T-helper 1 cell (primary cell): ENCODE data around the gene GLTP.
"Not testable (repeated sequence)": the region's sequence is repeated elsewhere in the genome, so short reads cannot be mapped to it uniquely, and the experiment has no call there.

Experiments used
- DNase-seq, 5 donors: peaks; one replicate each; pipeline ENCODE4 v3.0.0-alpha.2; 2012 to 2020
- total RNA-seq, 4 donors: gene quantifications; one replicate each; lab custom pipeline; 2026; lab: John Stamatoyannopoulos, UW

Gene GLTP, protein sequence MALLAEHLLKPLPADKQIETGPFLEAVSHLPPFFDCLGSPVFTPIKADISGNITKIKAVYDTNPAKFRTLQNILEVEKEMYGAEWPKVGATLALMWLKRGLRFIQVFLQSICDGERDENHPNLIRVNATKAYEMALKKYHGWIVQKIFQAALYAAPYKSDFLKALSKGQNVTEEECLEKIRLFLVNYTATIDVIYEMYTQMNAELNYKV
- total RNA-seq: 34.1 to 71.1 (median 37.1) reads per million in 4 donors

DNA sequence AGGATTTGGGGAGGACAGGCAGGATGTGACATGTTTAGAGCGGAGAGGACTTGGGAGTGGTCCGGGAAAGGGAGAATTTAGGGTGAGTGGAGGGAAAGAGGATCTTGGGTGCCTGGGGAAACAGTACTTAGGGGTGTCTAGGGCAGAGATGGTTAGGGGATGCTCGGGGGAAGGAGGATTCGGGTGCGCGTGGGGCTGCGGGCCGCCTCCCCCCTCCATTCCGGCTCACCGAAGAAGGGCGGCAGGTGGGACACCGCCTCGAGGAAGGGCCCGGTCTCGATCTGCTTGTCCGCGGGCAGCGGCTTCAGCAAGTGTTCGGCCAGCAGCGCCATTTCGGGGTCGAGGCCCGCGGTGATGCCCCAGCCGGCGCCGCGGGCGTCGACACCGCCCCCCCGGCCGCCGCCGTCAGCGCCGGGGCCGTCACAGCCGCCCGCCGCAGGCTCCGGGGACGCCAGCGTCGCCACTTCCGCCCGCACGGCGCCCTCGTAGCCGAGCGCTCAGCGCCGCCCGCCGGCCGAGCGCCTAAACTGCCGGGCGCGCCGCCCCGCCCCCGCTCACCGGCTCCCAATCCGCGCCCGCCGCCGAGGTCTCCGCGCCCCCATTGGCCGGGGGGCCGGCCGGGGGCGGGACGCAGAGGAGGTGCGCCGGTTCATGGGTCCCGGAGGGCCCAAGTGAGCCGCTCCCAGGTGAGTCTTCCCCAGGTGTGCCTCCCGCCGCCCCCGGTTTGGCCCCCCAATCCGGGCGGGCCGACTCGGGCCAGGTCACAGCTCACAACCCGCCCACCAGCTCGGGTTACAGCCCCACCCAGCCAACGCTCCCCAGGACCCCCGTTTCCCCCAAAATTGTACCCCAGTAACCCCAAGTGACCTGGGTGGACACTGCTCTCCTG is at the start of gene GLTP:
Gene GLTP, minus strand, starts transcription at position 499 of the 889 bp plus-strand sequence. Its CDS starts 167 bp downstream, at position 332.
- DNase-seq: peak; percentile 80 to 93 (median 83)

DNA sequence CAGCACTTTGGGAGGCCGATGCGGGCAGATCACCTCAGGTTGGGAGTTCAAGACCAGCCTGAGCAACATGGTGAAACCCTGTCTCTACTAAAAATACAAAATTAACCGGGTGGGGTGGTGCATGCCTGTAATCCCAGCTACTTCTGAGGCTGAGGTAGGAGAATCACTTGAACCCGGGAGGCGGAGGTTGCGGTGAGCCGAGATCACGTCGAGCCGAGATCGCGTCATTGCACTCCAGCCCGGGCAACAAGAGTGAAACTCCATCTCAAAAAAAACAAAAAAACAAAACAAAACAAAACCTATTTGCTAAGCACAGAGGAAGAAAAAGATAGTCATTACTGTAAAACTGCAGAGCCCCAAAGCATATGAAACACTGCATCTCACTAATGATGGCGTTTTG is 49.0 kb upstream of the GLTP start:
- DNase-seq: not testable (repeated sequence)

DNA sequence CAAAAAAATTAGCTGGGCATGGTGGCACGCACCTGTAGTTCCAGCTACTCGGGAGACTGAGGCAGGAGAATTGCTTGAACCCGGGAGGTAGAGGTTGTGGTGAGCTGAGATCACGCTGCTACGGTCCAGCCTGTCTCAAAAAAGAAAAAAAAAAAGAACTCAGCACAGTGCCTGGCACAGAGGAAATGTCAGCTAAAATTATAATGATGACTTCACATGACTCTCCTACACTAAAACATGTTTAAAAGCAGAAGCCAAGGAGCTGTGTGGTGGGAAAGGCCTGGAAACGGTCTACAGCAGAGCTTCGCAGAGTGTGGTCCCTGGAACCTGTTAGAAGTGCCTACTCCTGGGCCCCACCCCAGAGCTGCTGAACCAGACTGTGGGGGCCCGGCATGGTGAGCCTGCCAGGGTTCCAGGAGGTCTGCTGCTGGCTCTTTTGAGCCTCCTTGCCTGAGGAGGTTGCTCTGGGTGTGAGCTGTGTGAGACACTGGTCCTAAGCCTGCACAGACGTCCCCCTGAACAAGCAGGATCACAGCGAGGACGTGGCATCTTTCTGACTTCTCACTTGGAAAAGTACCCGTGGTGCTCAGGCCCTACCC is 47.8 kb upstream of the GLTP start:
- no peak for DNase-seq

DNA sequence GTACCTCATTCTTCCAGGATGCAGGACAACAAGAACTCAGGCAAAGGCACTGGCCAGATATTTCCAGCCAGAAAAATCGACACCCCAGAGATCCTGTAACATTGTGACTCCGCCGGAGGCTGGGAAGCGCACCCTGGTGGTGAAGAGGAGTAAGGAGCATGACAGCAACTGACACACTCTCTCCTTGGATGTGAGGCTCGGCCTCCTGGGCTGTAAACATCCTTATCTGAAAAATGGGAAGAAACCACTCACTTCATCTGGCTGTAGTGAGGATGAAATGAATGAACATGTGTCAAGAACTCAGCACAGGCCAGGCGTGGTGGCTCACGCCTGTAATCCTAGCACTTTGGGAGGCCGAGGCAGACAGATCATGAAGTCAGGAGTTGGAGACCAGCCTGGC is 47.3 kb upstream of the GLTP start:
- peak in 3 of 5 donors; percentile 17 to 30 (median 22) for DNase-seq

DNA sequence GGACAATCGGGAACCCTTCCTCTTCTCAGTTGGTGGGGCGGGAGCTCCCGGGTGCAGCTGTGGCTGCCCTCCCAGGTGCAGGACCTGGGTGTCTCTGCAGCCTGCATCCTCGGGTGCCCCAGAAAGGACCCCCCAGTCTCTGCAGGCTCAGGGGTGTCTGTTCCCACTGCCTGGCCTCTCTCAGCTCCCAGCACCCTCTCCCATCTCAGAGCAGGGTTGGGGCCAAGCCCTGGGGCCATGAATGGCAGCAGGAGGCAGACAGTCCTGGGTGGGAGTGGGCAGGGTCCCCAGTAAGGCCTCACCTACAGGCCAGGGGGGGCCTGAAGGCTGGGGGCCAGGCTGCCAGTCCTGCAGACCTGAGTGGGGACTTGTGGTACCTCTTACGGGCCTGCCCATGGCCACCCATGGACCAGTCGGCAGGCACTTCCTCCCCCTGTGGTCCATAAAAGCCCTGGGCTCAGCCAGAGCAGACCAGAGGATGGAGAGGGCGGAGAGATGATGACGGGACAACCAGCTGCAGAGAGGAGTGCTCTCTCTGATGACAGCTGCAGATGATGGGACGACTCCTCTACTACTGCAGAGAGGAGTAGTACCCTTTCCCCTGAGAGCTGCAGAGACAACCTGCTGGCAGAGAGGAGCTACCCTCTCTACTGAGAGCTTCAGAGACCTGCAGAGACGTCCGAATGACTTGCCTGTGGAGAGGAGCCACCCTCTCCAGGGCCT is 46.3 kb upstream of the GLTP start:
- DNase-seq: no peak

DNA sequence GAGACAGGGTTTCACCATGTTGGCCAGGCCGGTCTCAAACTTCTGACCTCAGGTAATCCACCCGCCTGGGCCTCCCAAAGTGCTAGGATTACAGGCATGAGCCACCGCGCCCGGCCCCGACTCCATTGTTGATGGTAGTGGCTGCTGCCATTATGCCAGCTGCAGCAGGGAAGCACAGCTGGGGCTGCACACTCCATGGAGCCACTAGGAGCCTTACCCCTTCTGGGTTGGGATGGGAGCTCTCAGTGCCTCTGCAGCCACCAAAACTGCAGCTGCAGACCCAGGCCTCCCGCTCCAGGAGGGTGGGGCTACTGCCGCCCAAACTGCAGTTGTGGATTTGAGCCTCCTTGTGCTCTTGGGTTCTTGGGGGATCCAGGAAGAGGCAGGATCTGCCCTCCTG is 45.7 kb upstream of the GLTP start:
- no peak for DNase-seq

DNA sequence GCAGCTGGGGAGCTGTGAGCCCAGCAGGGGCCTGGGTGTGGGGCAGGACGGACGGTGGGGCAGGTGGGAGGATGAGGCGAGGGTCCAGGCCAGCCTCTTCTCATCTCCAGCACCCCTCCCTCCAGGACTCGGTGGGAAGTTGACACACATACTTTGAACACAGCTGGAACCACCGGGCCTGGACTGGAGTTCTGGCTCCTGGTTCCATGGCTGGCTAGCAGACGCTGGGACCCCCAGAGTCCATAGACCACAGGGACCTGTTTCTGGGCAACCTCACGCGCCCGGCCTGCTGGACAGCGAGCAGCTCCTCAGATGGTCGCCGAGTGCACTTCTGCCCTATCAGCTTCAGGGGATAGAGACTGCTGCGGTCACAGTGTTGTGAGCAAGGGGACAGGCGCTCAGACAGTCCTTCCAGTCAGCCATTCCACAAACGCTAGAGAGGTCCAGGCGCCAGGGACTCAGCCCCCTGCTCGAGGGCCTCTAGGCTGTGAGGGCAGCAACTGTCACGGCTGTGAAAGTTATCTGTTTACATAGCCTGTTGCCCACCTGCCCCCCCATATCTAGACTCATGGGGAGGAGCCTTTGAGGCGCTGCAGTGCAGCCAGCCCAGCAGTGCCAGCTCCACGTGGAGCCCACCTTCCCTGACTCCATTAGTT is 45.0 kb upstream of the GLTP start:
- DNase-seq: no peak

DNA sequence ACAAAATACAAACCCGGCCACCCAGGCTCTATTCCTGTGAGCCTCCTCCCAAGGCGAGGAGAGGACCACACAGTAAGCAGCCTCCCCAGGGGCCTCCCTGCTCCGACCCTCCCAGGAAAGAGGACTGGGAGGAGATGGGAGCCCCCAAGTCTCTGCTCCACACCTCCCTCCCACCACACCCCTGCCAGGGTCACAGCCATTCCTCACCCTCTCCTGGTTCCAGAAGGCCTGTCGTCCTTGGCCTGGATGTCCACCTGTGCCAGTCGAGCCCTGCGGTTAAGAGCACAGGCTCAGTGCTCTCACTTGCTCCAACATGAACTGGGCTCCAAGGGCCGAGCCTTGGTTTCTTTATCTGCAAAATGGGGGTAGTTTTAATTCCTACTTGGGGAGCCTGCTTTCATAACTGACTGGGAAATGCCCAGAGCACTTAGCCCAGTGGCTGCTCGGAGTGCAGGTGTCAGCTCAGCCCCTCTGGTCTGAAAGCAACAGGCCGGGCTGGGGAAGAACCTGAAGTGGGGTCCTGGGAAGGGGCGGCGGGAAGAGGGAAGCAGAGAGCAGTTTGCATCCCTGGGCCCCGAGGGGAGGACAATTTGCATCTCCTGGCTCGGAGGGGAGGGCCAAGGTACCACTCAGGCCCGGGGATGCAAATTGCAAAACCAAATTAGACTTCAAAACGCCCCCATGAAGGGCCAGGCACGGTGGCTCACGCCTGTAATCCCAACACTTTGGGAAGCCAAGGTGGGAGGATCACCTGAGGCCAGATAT is 43.3 kb upstream of the GLTP start:
- DNase-seq: no peak

DNA sequence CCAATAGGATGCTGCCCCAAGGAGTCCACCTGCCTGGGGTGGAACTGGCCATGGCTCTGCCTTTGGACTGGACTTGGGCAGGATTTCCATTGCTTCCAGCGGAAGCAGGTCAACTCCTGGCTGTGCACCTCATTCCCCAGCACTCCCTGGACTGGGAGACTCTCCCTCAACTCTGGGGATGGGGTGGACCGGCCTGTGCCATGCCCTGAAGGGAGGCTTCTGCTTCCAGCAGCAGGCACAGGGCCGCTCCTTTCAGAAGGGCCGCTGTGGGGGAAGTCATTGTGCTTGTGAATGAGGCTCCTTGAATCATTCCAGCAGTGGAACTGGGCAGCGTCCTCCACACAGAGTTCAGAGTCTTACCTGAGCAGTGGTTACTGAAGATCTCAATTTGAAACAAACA is 42.7 kb upstream of the GLTP start:
- DNase-seq: no peak

DNA sequence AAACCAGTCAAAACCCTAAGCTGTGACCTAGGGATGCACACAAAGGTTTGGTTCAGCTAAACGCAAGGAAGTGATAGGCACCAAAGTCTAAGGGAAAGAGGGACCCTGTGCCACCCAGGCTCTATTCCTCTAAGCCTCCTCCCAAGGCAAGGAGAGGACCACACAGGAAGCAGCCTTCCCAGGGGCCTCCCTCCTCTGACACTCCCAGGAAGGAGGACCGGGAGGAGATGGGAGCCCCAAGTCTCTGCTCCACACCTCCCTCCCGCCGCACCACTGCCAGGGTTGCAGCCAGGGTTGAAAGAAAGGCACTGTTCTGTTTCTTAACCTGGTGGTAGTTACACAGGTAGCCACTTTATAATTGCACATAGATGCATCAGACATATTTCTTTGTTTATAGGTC is 41.6 kb upstream of the GLTP start:
- DNase-seq: no peak

DNA sequence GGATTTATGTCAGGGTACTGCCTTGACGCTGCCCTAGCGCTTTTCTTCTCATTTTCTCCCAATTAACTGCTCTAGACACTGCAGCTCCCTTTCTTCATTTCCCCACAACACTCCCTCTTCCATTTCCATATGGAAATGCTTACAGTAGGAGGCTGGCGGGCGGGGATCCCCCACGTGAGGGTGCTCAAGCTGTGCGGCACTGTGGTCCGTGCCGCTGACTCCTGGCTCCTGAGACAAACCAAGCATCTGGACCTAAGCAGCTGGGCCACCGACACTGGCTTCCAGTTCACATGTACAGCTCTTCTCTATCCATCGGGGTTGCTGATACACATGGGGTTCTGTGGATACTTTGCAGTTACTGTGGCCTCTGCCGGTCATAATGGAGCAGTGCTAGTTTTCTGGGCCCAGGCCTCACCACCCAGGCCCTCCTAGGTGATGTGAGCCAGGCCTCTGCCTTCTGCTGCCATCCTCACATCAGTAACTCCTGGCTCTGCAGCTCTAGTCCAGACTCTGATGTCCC is 40.0 kb upstream of the GLTP start:
- no peak for DNase-seq

DNA sequence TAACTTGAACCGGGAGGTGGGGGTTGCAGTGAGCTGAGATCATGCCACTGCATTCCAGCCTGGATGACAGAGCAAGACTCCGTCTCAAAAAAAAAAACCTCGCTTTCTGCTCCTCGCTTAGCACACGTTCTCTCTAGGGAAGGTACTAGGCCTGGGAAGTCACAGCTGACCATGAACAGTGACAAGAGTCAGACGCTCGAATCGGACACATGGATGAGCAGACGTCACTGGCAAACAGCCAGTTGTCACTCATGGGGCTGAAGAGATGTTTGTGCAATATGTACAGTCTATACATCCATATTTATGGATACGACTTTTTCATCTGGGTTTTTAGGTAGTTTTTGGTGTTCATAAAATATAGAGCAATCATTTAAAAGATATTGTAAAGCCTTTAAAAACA is 39.1 kb upstream of the GLTP start:
- DNase-seq: no peak

DNA sequence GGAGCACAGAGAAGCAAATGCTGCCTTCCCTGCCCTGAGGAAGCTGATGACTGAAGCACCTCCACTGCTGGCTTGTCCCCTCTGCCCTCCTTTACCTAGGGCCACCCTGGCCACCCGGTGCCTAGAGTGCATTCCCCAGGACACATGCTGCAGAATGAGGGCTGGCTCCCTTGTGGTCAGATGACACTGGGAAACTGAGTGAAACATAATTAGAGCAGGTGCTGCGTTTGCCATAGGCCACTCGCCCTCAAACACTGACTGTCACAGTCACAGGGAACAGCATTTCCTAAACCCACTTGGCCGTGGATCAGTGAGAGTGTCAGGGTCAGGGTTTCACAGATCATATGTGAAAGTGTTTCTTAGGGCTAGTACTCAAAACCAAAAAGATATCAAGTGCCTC is 35.7 kb upstream of the GLTP start:
- DNase-seq: no peak

DNA sequence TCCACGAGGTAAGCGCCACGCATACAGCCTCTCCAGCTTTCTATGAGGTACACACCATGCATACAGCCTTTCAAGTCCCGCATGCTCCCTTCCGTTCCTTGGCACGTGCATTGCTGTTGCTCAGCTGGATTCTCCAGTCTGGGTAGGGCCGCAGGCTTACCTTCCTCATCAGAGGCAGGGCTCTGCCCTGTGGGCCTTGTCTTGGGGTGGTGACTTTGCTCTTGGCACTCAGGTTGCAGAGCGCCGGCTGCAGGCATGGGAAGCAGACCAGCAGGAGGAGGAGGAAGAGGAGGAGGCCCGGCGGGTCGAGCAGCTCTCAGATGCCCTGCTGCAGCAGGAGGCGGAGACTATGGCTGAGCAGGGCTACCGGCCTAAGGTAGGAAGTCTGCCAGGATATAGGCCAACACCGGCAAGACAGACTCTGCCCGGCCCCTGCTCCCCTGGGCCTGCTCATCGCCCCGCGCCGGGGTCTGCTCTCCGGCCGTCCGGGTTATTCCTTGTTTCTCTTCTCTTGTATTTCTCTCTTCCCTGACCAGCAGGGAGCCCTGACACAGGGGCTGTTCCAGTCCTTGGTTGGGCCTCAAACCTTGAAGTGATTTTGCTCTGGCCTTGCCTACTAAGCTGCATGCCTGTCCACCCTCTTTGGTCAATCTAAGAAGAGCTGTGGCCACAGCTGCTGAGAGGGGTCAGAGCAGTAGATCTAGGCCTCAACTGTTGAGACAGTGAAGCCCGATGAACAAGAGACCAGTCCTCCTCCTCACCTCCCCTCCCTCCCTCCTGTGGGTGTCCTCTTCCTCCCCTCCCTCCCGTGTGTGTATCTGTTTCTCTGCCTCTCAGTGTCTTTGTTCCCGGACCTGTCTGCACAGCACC is 35.1 kb upstream of the GLTP start:
- no peak for DNase-seq

DNA sequence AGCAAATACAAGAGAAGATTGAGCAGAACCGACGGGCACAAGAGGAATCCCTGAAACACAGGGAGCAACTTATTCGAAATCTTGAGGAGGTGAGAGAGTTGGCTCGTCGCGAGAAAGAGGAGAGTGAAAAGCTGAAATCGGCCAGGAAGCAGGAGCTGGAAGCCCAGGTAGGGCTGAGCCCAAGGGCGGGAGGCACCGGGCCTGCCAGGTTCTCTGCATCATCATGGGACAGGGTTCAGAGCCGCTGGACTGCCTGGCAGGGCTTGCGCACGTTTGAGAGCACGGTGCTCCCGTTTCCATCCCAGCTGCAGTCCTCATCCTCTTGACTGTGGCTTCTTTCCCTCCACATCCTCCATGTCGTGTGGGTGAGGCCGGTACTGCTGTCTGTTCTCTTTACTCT is 34.1 kb upstream of the GLTP start:
- DNase-seq: no peak

DNA sequence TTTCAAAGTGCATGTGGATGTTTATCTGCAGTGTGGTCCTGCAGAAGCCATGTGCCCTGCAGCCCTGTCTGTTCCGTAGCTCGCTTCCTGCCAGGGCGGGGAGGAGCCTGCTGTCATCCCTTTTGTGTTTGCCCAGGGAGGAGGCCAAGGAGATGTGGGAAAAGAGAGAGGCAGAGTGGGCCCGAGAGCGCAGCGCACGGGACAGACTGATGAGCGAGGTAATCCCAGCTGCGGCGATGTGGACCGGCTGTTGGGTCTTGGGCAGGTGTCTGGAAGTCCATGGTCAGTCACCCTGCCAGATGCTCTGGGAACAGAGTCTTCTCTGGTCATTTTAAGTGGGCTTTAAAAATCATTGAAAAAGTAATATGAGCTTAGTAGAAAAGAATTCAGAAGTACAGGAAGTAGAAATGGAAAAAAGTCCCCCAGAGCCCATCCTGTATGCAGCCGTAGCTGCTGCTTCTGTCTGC is 32.5 kb upstream of the GLTP start:
- no peak for DNase-seq

DNA sequence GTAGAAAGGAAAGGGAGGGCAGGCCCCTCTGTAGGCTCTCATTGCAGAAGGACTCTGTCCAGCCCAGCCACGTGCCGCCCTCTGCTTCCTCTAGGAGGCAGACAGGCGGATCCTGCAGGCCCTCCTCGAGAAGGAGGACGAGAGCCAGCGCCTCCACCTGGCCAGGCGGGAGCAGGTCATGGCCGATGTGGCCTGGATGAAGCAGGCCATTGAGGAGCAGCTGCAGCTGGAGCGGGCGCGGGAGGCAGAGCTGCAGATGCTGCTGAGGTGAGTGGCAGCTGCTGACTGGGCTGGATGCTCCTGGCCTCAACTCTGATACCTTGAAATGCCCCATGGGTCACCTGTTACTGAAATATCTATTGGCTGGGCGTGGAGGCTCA is 30.6 kb upstream of the GLTP start:
- DNase-seq: peak in 1 of 5 donors; percentile 18

DNA sequence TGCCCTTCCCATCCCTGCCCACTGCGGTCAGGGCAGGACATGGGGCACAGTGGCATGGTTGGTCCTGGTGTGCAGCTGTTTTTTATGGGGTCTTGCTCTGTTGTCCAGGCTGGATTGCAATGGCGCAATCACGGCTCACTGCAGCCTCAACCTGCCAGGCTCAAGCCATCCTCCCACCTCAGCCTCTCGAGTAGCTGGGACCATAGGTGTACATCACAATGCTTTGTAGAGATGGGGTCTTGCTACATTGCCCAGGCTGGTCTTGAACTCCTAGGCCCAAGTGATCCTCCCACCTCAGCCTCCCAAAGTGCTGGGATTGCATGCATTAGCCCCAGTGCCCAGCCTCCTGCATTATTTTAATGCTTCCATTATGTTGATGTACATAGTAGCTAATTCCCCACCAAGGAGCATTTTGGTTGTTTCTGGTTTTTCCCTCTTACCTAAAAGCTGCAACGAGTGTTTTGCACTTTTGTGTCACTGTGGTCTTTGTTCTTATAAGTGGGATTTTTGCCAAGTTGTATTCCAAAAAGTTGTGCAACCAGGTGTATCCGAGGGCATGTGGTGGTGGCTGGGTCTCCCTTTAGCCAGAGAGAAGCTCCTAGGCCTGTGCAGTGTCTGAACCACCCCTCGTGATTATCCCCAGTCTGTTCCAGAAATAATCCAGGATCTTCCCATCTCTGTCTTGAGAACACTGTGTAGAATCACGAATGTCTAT is 30.1 kb upstream of the GLTP start:
- DNase-seq: no peak

DNA sequence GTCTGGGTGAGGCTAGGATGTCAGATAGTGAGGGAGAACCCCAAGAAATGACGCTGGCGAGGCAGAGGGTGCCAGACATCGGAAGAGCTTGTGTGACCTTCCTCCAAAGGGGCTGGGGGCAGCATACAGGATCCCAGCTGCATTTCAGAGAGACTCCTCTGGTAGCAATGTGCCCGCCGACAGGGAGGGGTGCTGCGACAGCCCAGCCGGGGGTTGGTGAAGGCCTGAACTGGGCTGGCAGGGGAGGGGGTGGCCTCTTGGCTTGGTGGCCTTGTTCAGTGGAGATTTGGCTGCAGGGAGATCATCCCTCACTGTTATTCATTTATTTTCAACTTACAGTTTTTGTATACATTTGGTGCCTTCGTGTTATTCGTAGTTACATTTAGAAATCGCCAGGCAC is 25.0 kb upstream of the GLTP start:
- no peak for DNase-seq
